DMS 273 (cell line): ENCODE data around the gene ZMIZ1.

Source experiments
- DNase-seq: peaks from one replicate; lab custom pipeline; 2025; ENCODE audit not compliant: unreplicated experiment; lab: John Stamatoyannopoulos, UW

Gene ZMIZ1, protein sequence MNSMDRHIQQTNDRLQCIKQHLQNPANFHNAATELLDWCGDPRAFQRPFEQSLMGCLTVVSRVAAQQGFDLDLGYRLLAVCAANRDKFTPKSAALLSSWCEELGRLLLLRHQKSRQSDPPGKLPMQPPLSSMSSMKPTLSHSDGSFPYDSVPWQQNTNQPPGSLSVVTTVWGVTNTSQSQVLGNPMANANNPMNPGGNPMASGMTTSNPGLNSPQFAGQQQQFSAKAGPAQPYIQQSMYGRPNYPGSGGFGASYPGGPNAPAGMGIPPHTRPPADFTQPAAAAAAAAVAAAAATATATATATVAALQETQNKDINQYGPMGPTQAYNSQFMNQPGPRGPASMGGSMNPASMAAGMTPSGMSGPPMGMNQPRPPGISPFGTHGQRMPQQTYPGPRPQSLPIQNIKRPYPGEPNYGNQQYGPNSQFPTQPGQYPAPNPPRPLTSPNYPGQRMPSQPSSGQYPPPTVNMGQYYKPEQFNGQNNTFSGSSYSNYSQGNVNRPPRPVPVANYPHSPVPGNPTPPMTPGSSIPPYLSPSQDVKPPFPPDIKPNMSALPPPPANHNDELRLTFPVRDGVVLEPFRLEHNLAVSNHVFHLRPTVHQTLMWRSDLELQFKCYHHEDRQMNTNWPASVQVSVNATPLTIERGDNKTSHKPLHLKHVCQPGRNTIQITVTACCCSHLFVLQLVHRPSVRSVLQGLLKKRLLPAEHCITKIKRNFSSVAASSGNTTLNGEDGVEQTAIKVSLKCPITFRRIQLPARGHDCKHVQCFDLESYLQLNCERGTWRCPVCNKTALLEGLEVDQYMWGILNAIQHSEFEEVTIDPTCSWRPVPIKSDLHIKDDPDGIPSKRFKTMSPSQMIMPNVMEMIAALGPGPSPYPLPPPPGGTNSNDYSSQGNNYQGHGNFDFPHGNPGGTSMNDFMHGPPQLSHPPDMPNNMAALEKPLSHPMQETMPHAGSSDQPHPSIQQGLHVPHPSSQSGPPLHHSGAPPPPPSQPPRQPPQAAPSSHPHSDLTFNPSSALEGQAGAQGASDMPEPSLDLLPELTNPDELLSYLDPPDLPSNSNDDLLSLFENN

DNA sequence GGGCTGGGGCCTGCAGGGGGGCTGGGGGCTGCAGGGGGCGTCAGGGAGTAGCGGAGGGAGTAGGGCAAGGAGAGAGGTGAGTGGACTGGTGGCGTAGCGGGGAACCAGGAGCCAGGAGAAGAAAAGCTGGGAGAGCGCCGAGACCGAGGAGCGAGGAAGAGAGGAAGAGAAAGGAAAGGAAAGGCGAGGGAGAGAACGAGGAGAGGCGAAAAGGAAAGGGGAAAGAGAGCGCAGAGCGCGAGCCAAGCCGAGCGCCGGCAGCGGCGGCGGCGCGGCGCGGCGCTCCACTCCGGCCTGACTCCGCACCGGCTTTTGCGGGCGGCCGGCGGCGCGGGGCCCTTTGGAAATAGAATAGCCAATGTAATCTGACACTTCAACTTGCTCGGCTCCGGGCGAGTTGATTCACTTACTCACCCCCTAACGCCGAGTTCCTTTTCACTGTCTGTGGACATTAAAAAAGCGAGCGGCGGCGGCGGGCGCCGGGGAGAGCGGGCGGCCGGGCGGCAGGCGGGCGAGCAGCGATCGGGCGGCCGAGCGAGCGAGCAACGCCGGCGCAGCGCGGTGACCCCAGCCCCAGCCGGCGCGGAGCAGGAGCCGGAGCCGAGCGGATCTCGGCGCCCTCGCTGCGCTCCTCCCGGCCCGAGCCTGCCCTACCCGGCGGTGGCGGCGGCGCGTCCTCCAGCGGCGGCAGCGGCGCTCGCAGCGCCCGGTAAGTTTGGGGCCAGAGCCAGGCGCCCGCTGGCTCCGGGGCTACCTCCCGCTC, at the start of gene ZMIZ1:
TSS of gene ZMIZ1 (plus strand) at position 405 of the 763 bp plus-strand sequence. CDS start 132,667 bp downstream, outside the sequence.
- peak; percentile 93 for DNase-seq

DNA sequence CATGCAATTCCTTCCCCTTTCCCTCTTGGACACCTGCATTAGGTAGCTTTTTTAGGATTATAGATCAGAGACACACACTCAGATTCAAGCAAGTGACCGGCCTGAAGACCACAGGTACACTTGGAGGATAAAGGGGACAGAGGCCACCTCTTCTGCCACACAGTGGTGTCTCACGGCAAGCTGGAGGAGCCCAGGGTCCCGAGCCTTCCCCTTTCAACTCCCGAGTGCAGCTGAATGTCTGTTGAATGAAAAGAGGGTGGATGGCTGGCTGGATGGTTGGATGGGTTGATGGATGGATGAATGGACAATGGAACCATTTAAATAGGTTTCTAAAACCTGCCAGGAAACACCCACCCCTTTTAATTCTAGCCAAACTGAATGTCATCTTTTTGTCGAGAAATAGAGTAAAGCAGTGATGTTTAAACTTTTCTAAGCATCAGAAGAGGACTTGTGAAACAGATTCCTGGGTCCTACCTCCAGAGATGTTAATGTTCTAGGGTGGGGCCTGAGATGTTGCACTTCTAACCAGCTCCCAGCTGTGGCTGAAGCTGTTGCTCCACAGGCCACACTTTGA, 49.2 kb upstream of the ZMIZ1 start:
- DNase-seq: no peak

DNA sequence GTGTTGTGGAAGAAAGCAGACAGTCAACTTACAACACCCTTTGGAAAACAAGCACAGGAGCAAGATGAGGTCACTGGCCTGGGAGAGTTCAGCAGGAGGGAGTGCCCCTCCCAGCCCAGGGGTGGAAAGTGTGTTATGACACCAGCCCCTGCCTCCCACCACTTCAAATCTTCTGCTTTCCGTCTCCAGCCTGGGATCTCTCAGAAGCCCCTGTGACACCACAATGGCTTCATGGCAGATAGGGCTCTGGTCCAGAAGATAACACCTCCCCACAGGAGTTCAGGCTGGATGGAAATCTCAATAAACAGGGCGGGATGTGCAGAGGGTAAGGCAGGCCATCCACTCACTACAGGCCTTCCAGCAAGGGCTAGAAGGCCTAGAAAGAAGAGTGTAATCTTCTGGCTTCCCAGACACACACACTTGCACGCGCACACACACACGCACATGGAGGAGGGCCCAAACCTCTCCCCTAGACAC, 48.7 kb upstream of the ZMIZ1 start:
- peak; percentile 21 for DNase-seq

DNA sequence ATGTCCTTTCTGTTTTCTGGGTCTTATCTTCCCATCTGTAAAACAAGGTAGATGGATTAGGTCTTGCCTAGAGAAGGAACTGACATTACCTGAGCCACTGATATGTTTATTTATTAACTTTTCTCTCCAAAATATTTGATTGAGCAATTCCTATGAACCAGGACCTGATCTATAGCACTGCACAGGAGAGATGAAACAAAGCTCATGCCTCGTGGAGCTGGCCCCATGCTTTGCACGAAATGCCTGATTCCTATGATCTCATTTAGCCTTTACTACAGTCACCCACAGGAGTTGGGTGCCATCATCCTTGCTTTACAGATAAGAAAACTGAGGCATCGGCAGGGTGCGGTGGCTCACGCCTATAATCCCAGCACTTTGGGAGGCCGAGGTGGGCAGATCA, 48.2 kb upstream of the ZMIZ1 start:
- no peak for DNase-seq

DNA sequence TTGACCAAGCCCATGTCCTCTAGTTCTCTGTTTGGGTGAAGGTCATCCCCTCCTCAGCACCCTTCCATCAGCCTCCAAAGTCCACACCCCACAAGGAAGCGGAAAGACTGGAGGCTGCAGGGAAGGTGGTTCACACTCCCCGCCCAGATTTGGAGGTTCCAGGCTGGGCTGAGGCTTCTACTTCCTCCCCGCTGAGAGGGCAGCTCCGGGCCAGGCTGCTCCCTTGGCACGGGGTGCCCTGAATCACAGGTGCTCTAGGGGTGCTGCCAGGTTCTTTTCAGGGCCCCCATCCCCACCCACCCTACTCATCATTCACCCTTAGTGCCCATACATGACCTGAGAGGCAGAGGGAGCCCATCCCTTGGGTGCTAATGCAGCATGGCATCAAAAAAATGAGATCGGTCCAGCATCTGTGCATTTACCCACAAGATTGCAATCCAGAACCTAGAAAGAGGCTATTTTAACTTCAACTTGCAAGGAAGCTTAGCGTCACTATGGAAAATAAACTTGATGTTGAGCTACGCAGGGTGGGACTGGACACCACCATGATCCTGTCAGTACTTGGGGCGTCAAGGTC, 47.3 kb upstream of the ZMIZ1 start:
- DNase-seq: no peak

DNA sequence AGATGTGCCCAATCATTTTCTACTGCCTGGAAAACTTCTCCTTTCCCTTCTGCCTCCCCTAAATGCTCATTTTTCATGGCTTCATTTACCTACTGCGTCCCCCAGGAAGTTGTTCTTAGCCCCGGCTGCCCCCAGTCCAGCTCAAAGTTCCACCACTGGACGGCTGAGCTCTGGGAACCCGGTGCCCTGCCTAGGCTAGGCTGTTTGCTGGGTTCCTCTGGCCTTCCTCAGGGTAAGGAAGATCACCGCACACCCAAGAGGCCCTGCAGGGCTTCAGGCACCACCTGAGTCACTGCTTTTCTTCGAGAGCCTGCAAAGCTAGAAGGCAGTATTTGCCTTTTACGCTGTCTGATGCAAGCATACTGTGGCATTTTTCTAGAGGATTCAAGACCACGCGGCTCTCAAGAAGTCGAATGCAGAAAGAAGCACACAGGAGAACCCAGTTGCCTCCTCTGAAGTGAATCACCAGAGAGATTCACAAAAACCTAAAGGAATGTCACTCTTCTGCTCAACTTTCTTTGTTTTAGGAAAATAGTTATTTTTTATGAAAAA, 46.7 kb upstream of the ZMIZ1 start:
- no peak for DNase-seq

DNA sequence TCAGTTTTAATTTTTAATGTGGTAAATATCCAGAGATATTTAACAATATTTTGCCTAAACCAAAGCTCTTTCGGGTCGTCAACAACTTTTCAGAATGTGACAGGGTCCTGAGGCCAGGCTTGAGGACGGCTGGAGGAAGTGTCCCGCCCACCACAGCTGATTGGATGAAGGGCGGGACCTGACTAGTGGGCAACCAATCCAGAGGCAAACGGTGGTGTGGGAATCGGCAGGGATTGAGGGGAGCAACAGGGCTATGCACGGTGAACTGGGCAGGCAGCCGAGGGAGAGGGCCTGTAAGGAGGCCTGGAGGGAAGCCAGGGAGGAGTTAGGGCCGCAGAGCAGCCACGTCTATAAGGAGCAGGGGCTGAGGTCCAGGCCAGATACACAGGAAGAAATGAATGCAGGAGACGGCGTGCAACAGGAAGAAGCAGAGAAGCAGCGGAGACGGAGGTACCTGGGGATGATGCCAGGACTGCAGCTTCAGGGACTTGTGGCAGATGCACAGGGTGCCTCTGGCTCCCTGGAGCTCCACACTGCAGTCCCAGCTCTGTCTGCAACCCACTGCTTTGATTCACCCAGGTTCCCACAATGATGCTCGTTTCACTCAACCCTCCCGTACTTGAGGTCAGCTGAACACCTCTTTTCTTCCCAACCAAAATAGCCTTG, 46.1 kb upstream of the ZMIZ1 start:
- peak; percentile 82 for DNase-seq

DNA sequence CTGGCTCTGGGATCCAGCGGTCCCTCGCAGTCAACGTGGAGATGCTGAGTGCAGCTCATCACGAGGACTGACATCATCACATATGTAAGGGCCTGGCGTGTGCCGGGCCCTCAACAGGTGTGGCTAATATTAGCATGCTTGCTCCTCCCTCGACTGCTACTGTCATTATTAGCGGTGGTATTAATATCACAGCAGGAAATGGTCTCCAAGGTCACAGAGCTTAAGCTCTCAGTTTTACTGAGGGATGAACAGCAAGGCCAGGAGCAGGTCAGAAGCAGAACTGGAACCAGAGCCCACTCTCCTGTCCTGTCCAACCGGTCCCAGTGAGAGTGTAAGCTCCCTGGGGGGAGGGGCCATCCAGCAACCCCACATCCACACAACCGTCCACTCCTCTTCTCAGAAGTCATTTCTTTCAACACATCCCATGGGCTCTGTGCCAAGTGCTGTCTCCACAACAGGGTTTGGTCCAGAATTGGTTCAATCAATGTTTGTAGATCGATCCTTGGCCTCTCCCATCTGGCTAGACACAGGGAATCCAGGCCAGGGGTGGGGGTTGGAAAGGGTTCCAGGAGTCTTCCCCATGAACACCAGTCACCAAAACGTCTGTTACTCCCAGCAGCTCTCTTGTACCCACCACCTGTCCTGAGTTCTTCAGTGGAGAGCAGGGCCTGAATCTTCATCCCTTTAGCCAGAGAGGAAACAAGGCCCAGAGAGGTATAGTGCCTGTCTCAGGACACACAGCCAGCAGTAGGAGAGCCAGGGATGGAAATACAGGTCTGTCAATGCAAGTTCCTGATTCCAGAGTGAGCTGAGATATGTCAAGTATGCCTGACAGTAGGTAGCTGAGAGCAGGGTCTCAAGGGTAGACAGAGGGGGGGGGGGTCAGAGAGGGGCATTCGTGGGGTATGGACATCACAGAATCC, 45.3 kb upstream of the ZMIZ1 start:
- peak; percentile 52 for DNase-seq

DNA sequence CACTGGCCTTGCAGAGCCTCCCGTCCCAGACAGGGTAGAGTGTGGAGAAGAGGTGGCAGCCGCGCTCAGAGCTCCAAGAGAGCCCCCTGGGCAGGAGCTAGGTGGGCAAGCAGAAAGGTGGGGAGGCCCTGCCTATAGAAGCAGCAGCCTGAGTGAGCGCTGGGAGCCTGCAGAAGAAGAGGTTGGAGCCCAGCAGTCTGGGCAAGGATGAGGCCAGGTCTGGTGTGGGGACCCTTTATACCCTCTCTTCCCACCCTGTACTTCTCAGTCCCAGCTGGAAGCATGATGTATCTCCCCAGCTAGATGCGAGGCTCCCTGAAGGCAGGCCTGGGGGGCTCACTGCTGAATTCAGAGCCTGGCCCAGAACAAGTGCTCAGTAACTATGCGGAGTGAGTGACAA, 44.5 kb upstream of the ZMIZ1 start:
- DNase-seq: no peak

DNA sequence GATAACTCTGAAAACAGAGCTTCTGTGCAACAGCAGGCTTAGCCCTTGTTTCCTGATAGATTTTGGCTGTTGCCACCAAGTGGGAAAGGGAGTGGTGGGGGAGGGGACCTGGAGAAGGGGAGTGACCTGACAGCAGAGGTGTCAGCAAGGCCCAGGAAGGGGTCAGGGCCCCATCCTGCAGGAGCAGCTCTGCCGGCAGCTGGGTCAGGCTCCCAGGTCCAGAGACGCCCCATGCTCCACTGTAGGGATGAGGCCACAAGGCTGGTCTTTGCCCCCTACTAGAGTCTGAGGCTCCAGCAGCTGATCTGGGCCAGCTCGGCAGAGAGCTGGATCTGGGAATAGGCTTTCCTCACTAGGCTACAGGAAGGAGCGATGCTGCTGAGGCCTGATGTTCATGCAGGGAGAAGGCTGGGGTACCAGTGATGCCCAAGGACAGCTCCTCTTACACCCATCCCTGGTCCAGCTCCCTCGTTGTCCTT, 44.0 kb upstream of the ZMIZ1 start:
- no peak for DNase-seq

DNA sequence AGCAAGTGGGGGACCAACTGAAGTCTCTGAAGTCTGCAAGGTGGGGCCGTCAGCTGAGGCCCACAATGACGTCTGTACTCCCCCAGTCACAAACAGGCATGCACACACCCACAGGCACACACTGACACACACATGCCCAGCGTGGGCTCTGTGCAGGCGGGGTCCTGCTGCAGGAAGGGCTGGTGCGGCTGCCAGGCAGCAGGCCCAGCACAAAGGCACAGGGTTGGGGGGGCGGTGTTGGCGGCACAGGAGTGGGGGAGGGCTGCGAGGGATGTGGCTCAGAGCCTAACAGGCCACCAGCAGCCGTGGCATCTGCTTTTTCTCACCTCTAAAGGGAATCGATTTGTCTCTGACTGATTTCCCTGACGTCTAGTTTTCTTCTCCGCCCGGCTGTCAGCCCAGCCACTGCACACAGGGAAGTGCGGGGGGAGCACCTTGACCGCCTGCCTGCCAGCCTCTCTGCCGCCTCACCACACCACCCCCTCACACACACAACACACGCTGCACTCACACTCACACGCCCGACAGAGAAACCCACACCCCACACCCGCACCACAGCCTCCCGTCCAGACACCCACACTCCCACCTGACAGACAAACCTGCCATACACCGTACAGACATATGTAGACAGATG, 43.5 kb upstream of the ZMIZ1 start:
- peak; percentile 31 for DNase-seq

DNA sequence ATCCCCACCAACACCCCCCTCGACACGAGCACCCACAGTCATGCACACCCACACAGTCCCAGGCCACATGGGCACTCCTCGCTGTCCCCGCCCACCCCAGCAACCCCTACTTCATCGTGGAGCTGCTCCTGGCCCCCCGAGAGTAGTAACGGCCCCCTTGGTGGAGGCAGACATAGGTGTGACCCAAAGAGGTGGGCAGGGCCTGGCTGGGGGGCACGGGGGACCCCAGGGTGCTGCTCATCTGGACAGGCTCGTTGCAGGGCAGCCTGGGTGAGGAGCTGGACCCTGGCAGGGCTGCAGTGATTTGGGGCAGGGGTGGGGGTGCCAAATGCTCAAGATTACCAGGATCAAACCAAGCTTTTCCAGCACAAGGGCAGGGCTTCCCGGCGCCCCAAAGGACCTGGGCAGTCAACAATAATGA, 42.4 kb upstream of the ZMIZ1 start:
- DNase-seq: no peak

DNA sequence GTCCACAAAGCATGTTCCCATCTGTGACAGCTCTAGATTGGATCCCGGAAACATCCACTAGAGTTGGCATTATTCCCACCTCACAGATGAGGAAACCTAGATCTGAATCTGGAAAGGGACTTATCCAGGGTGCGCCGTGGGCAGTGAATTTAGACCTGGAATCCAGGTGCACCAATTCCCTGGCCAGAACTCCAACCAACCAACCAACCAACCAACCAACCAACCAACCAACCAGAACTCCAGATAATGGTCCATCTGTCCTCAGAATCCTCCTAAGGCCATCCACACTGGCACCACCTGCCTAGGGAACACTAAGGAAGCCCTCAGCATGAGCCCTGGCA, 42.0 kb upstream of the ZMIZ1 start:
- DNase-seq: no peak

DNA sequence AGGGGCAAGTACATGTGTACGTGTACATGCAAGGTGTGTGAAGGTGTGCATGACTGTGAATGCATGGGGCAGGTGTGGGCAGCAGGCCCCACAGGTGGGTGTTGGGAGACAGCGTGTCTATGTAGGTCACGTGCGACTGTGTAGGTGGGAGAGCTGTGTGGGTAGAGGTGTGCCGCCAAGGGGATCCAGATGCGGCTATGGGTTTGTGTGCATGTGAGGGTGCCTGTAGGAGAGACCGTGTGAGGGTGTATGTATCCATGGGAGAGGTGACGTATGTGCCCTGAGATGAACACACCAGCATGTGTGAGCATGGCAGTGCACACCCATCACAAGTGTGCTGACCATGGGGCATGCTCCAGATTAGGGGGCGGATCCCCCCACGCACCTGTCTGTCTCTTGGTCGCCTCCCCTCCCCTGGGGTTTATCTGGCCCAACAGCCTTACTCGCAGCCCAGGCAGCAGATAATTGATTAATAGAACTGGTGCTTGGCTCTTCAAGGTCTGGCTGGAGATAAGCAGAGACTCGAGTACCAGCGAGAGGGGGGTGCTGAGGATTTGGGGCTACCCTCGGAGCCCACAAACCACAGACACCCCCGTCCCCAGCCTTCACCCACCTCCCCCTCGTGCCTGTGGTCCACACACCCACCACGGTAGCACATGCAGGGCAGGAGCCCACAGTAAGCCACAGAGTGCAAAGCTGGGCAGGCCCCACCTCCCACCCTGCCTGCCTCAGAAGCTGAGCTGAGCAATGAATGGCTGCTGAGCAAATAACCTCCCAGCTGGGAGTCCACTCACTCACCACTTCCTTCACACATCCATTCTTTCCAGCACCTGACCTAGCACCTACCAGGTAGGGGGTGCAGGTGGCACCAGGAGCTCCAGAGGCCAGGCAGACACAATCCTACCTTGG, 41.4 kb upstream of the ZMIZ1 start:
- DNase-seq: no peak

DNA sequence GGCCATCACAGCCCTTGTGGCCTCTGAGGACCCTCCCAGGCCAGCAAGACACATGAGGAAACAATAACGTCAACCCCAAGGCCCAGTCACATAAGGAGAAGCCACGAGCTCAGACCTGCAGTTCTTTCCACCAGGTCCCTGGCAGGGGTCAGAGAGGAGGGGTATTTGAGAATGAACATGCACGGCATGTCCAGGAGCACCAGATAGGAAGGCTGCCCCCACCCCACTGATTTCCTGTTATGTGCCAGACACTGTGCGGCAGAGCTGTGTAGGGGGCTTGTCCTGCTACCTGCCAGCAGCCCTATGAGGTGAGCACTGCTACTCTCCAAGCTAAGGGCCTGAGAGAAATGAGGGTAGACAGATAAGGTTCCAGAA, 40.7 kb upstream of the ZMIZ1 start:
- no peak for DNase-seq

DNA sequence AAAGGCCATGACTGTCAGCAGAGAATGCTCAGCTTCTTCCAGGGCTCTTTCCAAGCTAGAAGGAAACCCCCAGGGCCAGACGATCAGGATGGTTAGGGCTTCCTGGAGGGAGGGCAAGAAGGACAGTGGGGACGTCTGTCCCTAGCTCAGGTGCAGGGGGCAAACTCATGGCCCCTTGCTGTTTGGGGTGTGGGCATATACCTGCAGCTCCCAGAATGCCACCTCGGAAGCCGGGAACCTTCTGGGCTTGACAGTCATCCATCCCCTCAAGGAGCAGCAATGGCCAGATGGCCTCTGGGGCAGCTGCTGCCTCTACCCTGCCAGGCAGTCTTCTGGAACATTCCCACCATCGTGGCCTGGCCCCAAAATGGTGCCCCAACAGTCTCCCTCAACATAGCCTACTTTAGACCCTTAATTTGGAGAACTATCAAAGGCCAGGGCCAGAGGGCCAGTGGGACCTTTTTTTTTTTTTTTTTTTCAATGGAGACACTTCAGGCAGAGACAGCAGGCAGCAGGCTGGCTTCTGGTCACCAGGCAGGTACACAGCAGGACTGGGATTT, 40.2 kb upstream of the ZMIZ1 start:
- no peak for DNase-seq
